IMR-90 (cell line): ENCODE results near the gene NCK1. TPM values are rescaled to one million over a fixed set of nuclear protein-coding genes. Genes with fewer than 3 reads are reported as not detected.
"Not testable (repeated sequence)": the region's sequence is repeated elsewhere in the genome, so short reads cannot be mapped to it uniquely, and the experiment has no call there.

ENCODE experiments used
- ATAC-seq: fragments of 200-7000 bp; cut with Tn5 transposase; 2 replicates; pipeline ENCODE4 v1.9.1; 2020; ENCODE audit warnings: low read depth, mild to moderate bottlenecking, moderate library complexity
- BruUV-seq: library from RNA; stranded (reverse); fragments of 400-500 nt; replicated peaks from 2 replicates; lab custom pipeline; 2021; lab: Mats Ljungman, UMichigan
- CTCF ChIA-PET: fragments of 300-600 bp; formaldehyde crosslinking; extraction: SDS; loops from one replicate; lab custom pipeline; 2021; ENCODE audit warnings: antibody characterized with exemption; lab: Yijun Ruan, JAX
- POLR2A ChIA-PET: fragments of 300-600 bp; sonication (Branson Sonifier 250); formaldehyde crosslinking; loops from one replicate; lab custom pipeline; 2022; ENCODE audit warnings: antibody characterized with exemption; ENCODE audit not compliant: unreplicated experiment; lab: Charles Lee
- DNase-seq: peaks from one replicate; pipeline ENCODE4 v3.0.0; 2013
- H2AFZ ChIP-seq: replicated peaks from 2 replicates; pipeline ENCODE3; 2013; ENCODE audit warnings: low read length, mild to moderate bottlenecking; ENCODE audit not compliant: poor library complexity
- H2AK5ac ChIP-seq: 2 replicates; pipeline ENCODE4 v1.6.1; 2013; ENCODE audit warnings: low read depth, low read length, inconsistent platforms
- H2AK9ac ChIP-seq: replicated peaks from 2 replicates; pipeline ENCODE3; 2013; ENCODE audit warnings: mild to moderate bottlenecking, low read depth, low read length, moderate library complexity; ENCODE audit not compliant: poor library complexity
- H2BK120ac ChIP-seq: 2 replicates; pipeline ENCODE4 v1.6.1; 2013; ENCODE audit warnings: low read depth, low read length, inconsistent platforms
- H2BK15ac ChIP-seq: 3 replicates; pipeline ENCODE4 v1.6.1; 2013; ENCODE audit warnings: low read depth, low read length, inconsistent platforms
- H2BK20ac ChIP-seq: 2 replicates; pipeline ENCODE4 v1.6.1; 2013; ENCODE audit warnings: low read depth, mild to moderate bottlenecking, inconsistent platforms, low read length, moderate library complexity
- H2BK5ac ChIP-seq: 2 replicates; pipeline ENCODE4 v1.6.1; 2013; ENCODE audit warnings: mild to moderate bottlenecking, low read depth, low read length, inconsistent platforms; ENCODE audit not compliant: poor library complexity, severe bottlenecking
- H3K14ac ChIP-seq: replicated peaks from 2 replicates; pipeline ENCODE4 v1.6.1; 2013; ENCODE audit warnings: low read depth, low read length, inconsistent platforms
- H3K18ac ChIP-seq: 2 replicates; pipeline ENCODE4 v1.6.1; 2013; ENCODE audit warnings: low read depth, low read length, control low read depth
- H3K23ac ChIP-seq: 2 replicates; pipeline ENCODE4 v1.6.1; 2013; ENCODE audit warnings: low read depth, low read length, inconsistent platforms
- H3K27ac ChIP-seq: 2 replicates; pipeline ENCODE4 v1.5.1; 2013; ENCODE audit warnings: mild to moderate bottlenecking, control low read depth, low read length; ENCODE audit not compliant: insufficient read depth
- H3K27me3 ChIP-seq: 2 replicates; pipeline ENCODE4 v1.6.1; 2013; ENCODE audit warnings: low read length; ENCODE audit not compliant: control insufficient read depth, insufficient read depth
- H3K36me3 ChIP-seq: 2 replicates; pipeline ENCODE4 v1.6.1; 2013; ENCODE audit warnings: low read length, mixed read lengths; ENCODE audit not compliant: control insufficient read depth, insufficient read depth
- H3K4ac ChIP-seq: 2 replicates; pipeline ENCODE4 v1.6.1; 2013; ENCODE audit warnings: low read depth, low read length, inconsistent platforms
- H3K4me1 ChIP-seq: 2 replicates; pipeline ENCODE4 v1.6.1; 2013; ENCODE audit warnings: low read length, mixed read lengths; ENCODE audit not compliant: control insufficient read depth, insufficient read depth
- H3K4me2 ChIP-seq: 2 replicates; pipeline ENCODE4 v1.6.1; 2013; ENCODE audit warnings: low read depth, mild to moderate bottlenecking, control low read depth, low read length, moderate library complexity
- H3K4me3 ChIP-seq: 2 replicates; pipeline ENCODE4 v1.5.1; 2013; ENCODE audit warnings: low read depth, mild to moderate bottlenecking, control low read depth, low read length, moderate library complexity; ENCODE audit not compliant: insufficient read depth
- H3K56ac ChIP-seq: 2 replicates; pipeline ENCODE4 v1.6.1; 2013; ENCODE audit warnings: low read length, inconsistent platforms; ENCODE audit not compliant: insufficient read depth; ENCODE audit errors: extremely low read depth
- H3K79me1 ChIP-seq, 2 experiments: 2 replicates each; pipeline ENCODE4 v1.6.1; 2013; ENCODE audit warnings: low read length in 2 of 2, inconsistent platforms in 1 of 2, low read depth in 1 of 2
- H3K9ac ChIP-seq: 2 replicates; pipeline ENCODE4 v1.6.1; 2013; ENCODE audit warnings: low read depth, low read length, control low read depth
- H3K9me1 ChIP-seq: 2 replicates; pipeline ENCODE4 v1.6.1; 2013; ENCODE audit warnings: low read length, inconsistent platforms; ENCODE audit not compliant: insufficient read depth
- H3K9me3 ChIP-seq: 2 replicates; pipeline ENCODE4 v1.6.1; 2013; ENCODE audit warnings: low read length; ENCODE audit not compliant: control insufficient read depth, insufficient read depth
- H4K20me1 ChIP-seq: 2 replicates; pipeline ENCODE4 v1.6.1; 2013; ENCODE audit warnings: low read length, inconsistent platforms; ENCODE audit not compliant: insufficient read depth
- H4K5ac ChIP-seq: 2 replicates; pipeline ENCODE4 v1.6.1; 2013; ENCODE audit warnings: mild to moderate bottlenecking, low read depth, low read length, control low read depth
- H4K8ac ChIP-seq, 2 experiments: 2 replicates each; pipeline ENCODE4 v1.6.1; 2013; ENCODE audit warnings: low read depth in 2 of 2, low read length in 2 of 2, control low read depth in 1 of 2, inconsistent platforms in 1 of 2
- H4K91ac ChIP-seq: 2 replicates; pipeline ENCODE4 v1.6.1; 2013; ENCODE audit warnings: low read depth, low read length, inconsistent platforms; ENCODE audit not compliant: insufficient read depth
- WGBS, 2 experiments: methylation state at CpG; one replicate each; pipeline versions ENCODE4 v1.1.5 to v1.1.7; 2013; ENCODE audit warnings: missing lambda C conversion rate in 2 of 2; ENCODE audit not compliant: insufficient read length in 1 of 2; ENCODE audit errors: extremely low coverage in 2 of 2; 5-methylcytosine and 5-hydroxymethylcytosine counted together
- dilution Hi-C: fragments of 300-500 bp; cut with HindIII; formaldehyde crosslinking; loops from one replicate; pipeline ENCODE4 v1.14.3; 2018; ENCODE audit warnings: low sequenced_read_pairs; ENCODE audit not compliant: unreplicated experiment
- in situ Hi-C: fragments of 300-500 bp; cut with MboI; formaldehyde crosslinking; loops from 3 replicates; pipeline ENCODE4 v1.14.3; 2019; ENCODE audit warnings: low sequenced_read_pairs, inconsistent platforms, mixed read lengths
- intact Hi-C: fragments of 100-400 bp; cut with micrococcal nuclease; formaldehyde crosslinking; loops from 2 replicates; pipeline ENCODE4 v1.10.0; 2022
- polyA plus RNA-seq, 3 experiments: library from polyadenylated mRNA; depleted of rRNA; stranded (reverse); fragments of >200 nt; gene quantifications; 2 replicates each; pipeline ENCODE4 v1.2.3, GENCODE V29; 2012; ENCODE audit warnings: low replicate concordance in 1 of 3
- total RNA-seq: library from RNA; depleted of rRNA; stranded (reverse); fragments of >200 nt; gene quantifications from 2 replicates; pipeline ENCODE4 v1.2.3, GENCODE V29; 2012

The NCK1 gene
- total and polyA plus RNA-seq, 2 of the 4 experiments (the other 2 are of a cell fraction) = 23.7 to 24.3 TPM

DNA sequence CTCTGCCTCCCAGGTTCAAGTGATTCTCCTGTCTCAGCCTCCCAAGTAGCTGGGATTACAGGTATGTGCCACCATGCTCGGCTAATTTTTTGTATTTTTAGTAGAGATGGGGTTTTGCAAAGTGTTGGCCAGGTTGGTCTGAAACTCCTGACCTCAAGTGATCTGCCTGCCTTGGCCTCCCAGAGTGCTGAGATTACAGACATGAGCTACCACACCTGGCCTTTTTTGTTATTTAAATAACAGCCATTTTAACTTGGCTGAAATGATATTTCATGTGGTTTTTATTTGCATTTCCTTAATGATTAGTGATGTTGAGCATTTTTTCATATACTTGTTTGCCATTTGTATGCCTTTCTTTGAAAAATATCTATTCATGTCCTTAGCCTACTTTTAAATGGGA is 35.2 kb downstream of the NCK1 start:
- H3K27me3 ChIP-seq, H3K36me3 ChIP-seq, H2BK5ac ChIP-seq, H4K5ac ChIP-seq, BruUV-seq, H3K23ac ChIP-seq, H2AK5ac ChIP-seq, H3K27ac ChIP-seq, dilution Hi-C loops, in situ Hi-C loops, POLR2A ChIA-PET, ATAC-seq, intact Hi-C loops, H2BK120ac ChIP-seq, H4K91ac ChIP-seq, H3K4ac ChIP-seq, H3K9me3 ChIP-seq, H3K18ac ChIP-seq, H3K14ac ChIP-seq, H2BK15ac ChIP-seq, H2BK20ac ChIP-seq, H2AFZ ChIP-seq, H3K56ac ChIP-seq, H3K9ac ChIP-seq, H3K9me1 ChIP-seq, H2AK9ac ChIP-seq, H3K4me2 ChIP-seq, H3K4me3 ChIP-seq, H4K8ac ChIP-seq, DNase-seq: not testable (repeated sequence)
- WGBS, 2 experiments = no CpG with 5 or more reads among the region's 1 CpG
- H4K20me1 ChIP-seq = peaks cover 26% of the 10 kb centered on the region; the same call in 1 of the 2 replicates
- H3K79me1 ChIP-seq = peaks cover 8 to 53% of the 10 kb centered on the region in 2 experiments
- H3K4me1 ChIP-seq = peaks cover 14% of the 10 kb centered on the region
- CTCF ChIA-PET = interaction anchor here (0.6 kb wide), 2 partner anchors 117 to 311 kb away, joined by 3 read pairs; no protein-coding TSS in a partner anchor
